ENCODE results near the gene FREM1.

Gene FREM1

DNA sequence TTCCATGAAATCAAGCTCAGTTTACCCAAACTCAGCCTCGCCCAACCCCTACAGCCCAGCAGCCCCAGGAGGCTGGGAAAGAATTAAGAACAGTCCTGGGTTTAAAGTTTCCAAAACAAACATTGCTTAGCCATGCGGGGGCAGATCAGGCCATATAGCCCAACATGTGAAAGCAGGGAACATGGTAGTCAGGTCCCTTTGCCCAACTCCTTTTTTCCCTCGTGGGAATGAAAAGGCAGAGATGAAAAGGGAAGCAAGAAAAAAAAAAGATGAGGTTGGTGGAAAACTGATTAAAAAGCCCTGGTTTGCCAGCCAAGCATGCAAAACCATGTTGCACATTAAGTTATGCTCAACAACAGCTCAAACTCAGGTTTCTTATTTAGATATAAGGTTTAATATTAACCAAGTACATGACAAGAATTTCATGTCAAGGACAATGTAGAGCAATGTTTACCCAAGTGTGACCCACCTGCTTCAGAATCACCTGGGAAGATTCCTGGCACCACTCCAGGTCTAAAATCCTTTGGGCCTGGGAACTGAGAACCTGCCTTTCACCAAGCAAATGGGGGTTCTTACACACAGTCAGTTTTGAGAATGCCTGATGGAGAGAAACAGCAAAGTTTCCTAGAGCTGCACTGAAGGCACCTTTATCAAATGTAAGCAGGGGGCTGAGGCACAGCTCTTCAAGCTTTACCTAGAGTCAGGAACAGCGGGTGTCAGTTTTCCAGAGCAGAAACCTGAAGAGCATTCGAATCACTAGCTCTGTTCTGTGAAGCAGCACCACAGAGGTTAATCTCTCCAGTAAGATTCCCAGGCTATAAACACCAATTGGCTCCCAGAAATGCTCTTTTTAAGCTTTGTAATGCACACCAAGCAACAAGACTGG, 1.7 kb downstream of the FREM1 start:
- no peak for DNase-seq

DNA sequence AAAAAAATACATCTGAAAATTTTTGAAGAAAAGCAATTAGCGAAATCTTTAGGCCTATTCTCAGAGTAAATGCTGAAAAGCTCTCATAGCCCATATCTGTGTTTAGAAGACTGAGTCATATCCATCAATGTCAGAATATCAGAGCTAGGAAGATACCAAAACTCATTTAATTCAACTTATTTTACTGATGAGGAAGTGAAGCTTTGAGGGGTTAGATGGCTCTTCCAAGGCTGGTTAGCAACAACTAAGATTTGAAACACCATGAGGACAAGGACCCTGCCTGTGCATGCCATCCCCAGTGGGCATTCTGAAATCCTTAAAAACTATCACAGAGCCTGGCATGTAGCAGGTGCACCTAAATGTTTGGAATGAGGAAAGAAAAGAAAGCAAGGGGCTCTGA, 2.5 kb downstream of the FREM1 start:
- no peak for DNase-seq

DNA sequence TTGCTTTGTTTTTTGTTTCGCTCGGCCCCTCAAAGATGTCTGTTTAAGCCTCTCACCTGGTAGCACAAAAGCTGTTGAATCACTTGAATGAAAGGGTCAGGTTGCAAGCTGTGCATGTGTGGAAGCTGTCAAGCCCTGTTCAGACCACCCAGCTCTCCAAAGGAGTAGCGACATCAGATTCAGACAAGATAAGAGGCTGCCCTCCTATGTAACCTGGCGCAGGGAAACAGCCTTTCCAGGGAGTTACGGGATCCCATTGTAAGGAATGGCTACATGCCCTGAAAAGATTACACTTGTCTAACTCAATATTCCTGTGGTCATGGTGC, 2.9 kb downstream of the FREM1 start:
- DNase-seq, result no peak

GRCh38 chr9:14906644-14907359, 3.4 kb downstream of the FREM1 start:
- no peak for DNase-seq

GRCh38 chr9:14906000-14906399, 4.2 kb downstream of the FREM1 start:
- DNase-seq, result no peak

GRCh38 chr9:14903040-14903439, 7.2 kb downstream of the FREM1 start:
- DNase-seq, result no peak

GRCh38 chr9:14902561-14902960, 7.7 kb downstream of the FREM1 start:
- no peak for DNase-seq

DNA sequence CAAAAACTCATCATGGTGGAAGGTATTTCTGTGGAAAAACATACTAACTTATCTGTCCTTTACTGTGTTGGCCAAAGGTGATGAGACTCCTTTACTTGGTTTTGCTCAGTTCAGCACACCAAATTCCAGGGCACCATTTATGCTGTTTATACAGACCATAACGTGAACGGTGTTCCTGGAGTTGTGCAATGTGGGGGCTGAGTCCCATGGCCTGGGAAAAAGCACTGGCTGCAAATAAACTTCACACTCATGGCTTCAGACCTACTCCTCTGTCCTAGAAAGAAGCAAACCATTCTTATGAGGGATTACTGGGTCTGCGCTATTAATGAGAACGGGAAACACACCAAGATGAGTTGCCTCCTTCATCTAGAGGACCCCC, 10.4 kb downstream of the FREM1 start:
- no peak for DNase-seq

DNA sequence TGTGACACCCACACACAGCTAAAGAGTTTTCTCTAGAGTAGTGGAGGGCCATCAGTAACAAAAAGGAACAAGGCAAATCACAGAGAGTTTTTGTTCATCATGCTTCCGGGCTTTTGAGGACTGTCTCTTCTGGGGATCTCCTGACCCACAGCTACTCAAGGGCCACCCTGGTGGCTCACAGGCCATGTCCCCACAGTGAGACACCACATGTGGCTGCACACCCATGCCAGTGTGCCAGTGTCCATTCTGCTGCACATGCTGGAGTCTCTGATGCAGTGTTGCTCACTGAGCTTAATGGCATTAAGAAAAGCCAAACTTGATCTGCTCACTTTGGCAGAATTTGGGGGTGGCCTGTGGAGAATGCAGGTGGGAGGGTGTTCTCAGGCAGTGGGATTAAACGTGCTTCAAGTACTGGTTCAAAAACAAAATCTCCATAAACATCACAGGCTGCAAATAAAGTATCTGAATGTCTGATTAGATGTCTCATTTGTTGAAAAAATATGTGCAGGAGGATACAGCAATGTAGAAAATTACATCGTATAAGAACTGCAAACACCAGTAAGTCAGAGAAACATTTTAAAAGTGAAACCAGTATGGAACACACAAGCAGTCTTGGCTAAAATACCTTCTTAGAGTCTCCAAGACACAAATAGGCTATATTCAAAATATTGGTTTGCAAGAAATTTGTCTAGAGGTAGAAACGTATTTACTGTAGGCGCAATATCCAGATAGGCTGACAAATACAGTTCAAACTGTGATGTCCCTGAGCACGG, 11.0 kb downstream of the FREM1 start:
- DNase-seq, result no peak

DNA sequence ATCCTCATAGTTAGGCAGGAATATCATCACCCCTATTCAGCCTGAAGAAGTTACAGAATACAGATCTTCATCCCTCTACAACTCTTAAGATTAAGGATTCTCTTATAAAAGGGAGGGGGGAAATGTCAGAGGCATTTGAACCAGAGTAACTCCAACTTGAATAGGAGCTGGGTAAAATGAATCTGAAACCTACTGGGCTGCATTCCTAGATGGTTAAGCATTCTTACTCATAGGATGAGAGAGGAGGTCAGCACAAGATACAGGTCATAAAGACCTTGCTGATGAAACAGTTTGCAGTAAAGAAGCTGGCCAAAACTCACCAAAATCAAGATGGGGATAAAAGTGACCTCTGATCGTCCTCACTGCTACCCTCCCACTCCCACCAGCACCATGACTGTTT, 14.4 kb downstream of the FREM1 start:
- DNase-seq, result no peak

- DNase-seq, result no peak
Observed at GRCh38 chr9:14893280-14893679, 16.9 kb downstream of the FREM1 start.

- DNase-seq, result no peak
Observed at GRCh38 chr9:14891332-14891731, 18.9 kb downstream of the FREM1 start.

DNA sequence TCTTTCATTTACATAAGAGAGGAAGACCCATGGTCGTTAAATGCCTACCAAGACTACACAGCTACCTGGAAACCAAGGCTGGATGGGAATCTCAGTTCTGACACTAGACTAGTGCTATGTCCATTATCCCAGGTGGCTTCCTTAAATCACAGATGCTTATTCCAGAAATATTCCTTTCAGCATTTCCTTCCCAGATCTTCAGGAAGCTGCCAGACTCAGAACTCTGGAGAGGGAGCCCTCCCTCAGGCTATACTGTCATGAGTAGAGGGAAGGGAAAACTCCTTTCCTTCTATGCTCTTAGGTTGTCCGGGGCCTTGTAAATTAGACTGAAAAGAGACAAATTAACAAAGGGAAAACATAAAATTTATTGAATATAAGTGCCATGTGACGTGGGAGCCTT, 20.8 kb downstream of the FREM1 start:
- no peak for DNase-seq

- DNase-seq, result no peak
Observed at GRCh38 chr9:14888875-14889274, 21.4 kb downstream of the FREM1 start.

GRCh38 chr9:14888272-14888671, 22.0 kb downstream of the FREM1 start:
- DNase-seq, result no peak

DNA sequence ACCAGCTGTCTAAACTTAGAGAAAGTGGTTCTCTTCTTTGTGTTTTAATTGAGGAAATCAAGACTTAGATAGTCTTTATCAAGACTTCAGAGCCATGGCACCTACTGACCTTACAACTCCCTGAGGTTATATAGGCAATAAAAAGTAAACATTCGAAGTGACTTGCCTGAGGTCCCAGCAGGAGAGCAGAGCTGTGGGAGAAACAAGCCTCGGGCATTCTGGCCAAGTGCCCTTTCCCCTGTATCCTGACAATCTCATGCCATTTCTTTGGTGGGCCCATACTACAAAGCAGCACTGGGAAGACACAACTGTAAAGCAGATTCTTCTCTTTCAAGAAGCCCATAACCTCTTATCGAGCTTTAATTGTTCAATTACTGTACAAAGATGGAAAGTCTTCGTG, 23.1 kb downstream of the FREM1 start:
- no peak for DNase-seq

DNA sequence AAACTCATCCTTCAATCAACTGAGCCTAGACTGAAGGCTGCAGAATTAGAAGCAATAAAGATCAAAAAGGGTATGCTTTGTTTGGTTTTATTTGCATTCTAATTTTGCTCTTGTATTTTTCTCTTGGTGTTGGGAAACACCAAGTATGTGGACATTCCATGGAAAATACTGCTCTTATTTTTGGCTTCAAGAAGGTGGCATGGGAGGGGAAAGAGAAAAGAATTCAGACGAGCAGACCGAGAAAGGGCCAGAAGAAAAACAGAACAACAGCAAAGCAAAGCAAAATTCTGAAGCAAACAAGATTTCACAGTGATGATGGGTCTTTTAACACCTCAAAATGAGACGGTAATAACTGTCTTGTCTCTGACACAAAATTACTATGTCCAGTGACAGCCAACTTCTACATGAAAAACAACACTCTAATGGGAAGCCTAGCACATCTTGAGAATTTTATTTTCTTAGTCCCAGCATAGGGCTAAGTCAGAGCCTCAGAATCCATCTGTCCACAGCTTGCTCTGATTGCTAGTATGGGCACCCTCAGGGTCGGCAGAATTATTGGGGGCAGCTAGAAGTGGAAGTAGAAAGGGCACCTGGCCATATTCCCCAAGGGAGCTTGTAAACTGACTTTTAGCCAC, 26.8 kb downstream of the FREM1 start:
- no peak for DNase-seq

DNA sequence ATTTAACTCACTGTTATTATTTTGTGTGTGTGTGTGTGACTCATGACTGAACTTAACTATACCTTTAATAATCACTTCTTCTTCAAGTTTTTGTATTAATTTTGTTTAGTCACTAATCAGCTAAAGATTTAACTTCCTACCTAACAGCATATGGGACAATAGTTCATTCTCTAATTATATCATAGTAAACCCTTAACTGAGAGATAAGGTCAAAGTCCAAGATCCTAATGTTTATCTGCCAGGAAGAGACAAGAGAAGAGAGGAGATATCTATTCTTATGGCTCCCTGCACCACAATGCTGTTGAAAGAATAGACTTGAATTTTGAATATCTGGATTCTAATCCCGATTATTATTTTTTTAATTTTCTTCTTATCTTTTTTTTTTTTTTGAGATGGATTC, 28.1 kb downstream of the FREM1 start:
- no peak for DNase-seq

DNA sequence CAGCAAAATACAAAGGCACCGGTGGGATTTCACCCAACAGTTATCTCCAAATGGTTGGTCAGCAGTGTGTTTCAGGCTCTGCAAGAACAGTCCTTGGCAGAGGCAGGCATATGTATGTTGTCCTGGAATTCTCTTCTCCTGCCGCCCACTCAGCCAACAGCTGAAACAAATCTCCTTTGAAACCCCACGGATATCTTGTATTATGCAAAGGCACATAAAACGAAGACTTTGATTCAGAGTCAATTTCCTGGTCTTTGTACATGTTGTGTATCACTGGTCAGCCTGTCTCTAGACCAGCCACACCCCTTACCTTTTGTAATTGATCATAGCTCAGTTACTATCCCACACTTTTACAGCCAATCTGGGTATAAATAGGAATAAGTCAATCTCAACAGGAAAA, 29.2 kb downstream of the FREM1 start:
- DNase-seq, result no peak

- DNase-seq, result no peak
Observed at GRCh38 chr9:14870090-14870489, 40.1 kb downstream of the FREM1 start.

DNA sequence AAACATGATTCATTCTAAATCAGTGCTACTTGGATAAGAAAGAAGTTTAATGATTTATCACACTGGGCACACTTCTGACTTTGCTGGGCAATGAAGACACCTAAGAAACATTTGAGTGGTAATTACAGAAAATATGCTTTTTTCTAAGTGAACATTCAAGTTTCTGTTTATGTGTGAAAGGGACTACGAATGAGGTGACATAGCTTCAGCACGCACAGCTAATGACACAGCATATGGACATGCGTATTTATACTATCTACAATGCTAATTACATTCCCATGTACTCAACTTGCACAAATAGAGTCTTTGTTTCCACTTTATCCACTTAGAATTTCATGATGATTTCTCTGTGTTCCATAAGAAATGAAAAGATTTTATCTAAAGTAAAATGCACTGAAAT, 40.6 kb downstream of the FREM1 start:
- DNase-seq, result no peak

GRCh38 chr9:14868772-14869583, 41.2 kb downstream of the FREM1 start:
- DNase-seq, result no peak

DNA sequence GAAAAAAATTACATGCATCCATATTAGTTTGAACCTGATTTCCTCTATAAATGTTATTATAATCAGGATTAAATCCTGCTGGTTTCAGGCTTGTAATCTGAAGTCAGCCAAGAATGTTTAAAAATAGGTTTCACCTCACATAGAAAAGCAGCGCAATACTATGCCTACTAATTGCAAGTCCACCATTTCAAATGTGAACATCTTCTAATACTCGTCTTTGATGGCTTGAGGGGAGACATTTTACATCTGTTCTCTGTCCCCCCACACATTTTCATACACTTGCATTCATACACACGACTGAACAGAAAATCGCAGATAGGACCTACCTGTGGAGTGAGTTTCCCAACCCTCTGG, 41.8 kb downstream of the FREM1 start:
- DNase-seq, result no peak
